NCI-H1105 (cell line): ENCODE data around the gene OR4E2.
"Not testable (repeated sequence)": the region's sequence is repeated elsewhere in the genome, so short reads cannot be mapped to it uniquely, and the experiment has no call there.

Experiments
- DNase-seq: peaks from one replicate; lab custom pipeline; 2025; lab: John Stamatoyannopoulos, UW

The OR4E2 gene

DNA sequence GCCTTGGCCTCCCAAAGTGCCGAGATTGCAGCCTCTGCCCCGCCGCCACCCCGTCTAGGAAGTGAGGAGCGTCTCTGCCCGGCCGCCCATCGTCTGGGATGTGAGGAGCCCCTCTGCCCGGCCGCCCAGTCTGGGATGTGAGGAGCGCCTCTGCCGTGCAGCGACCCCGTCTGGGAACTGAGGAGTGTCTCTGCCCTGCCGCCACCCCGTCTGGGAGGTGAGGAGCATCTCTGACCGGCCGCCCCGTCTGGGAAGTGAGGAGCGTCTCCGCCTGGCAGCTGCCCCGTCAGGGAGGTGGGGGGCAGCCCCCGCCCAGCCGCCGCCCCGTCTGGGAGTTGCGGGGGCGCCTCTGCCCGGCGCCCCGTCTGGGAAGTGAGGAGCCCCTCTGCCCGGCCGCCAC lies 44.0 kb downstream of the OR4E2 start:
- DNase-seq: not testable (repeated sequence)

DNA sequence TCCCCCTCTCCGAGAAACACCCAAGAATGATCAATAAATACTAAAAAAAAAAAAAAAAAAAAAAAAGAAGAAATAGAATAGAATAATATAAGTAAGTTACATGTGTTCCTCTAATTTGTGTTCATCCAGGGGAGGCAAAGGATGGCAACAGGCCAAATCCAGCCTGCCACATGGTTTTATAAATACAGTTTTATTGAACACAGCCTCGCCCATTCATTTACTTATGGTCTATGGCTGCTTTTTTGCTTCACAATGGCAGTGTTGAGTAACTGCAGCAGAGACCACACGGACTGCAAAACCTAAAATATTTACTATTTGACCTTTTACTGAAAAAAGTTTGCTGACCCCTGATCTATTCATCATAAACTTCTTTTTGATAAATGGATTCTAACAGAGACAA lies 44.9 kb downstream of the OR4E2 start:
- not testable (repeated sequence) for DNase-seq

DNA sequence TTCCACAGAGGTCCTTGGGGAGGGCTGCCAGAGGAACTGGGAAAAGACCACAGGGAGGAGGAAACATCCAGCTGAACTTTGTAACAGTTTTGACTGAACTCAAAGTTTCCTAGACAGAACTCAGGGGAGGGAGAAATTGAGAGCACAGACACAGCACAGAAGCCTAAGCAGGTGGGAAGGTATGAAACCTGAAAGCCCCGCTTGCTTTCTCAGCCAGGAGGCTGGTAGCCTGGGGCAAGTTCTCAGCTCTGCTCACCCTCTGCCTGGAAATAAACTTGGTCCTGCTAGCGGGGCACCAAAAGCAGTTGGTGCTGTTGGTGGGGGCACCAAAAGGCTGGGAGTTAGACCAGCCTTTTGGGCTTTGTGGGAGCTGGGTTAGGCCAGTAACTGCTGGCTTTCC lies 45.9 kb downstream of the OR4E2 start:
- no peak for DNase-seq

DNA sequence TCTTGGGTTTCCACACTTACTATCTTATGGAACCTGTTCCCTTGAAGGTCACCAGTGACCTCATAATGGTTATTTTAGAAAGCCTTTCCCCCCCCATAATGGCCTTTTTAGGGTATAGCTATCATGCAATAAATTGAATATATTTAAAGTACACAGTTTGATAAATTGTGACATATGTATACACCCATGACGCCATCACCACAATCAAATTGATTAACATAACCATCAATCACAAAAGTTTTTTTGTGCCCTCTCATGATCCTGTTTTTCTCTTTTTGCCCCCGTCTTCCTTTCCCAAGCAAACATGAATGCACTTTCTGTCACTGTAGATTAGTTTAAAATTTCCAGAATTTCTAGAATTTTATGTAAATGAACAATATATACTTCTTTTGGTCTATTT lies 48.7 kb downstream of the OR4E2 start:
- DNase-seq: no peak

DNA sequence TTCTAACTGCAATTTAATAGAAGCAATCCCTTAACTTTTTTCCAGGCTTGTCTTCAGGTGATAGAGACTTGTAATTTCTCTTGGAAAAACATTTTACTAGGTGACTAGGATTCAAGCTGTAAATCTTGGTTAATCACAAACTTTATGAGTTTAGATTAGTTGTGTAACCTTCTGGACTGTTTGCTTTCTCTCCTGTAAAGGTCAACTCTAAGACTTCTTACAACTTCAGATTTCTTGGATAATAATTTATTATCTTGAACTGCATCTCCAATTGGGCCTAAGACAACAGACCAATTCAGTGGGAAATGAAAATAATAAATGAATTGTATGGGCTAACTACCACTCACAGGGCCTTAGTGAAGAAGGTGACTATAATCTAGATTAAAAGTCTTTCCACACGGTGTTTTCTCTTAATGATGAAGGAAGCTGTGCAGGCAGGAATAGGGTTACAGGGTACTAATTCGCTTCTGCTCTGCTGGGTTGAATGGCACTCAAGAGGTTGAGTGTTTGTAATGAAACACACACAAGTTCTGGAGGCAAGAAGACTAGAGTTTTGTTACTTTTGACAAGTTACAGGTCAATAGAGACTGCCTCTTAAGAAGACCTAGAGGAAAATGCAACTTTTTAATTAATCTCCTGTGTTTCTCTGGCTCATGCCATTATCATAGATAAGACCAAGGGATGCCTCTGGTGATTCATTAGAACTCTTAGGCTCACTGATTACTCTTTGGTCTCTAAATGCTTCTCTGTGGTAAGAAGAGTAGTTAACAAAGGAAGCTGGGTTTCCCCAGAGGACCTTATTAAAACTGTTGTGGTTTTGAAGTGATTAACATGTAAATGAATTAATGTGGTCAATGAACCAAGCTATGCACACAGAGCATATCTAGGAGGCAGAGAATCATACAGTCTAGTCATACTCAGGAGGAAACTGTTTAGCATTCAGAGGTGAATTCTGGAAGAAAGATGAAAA lies 50.0 kb downstream of the OR4E2 start:
- DNase-seq: no peak

DNA sequence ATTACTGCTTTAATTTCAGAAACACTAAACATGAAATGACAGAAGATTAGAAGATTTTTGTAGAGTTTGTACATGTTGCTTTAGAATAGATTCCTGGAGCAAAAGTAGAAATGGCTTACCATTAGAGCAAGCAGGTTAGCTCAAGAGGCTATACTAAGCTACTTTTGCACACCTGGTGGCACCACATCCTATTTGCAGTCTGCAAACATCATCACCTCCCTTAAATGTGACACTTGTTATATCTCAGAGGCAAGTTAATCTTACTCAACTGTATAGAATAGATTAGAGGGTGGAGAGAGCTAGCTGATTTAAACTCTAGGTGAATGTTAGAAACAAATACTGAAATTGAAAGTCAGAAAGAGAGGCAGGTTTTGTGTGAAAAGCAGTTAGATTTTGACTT lies 50.7 kb downstream of the OR4E2 start:
- DNase-seq: no peak

DNA sequence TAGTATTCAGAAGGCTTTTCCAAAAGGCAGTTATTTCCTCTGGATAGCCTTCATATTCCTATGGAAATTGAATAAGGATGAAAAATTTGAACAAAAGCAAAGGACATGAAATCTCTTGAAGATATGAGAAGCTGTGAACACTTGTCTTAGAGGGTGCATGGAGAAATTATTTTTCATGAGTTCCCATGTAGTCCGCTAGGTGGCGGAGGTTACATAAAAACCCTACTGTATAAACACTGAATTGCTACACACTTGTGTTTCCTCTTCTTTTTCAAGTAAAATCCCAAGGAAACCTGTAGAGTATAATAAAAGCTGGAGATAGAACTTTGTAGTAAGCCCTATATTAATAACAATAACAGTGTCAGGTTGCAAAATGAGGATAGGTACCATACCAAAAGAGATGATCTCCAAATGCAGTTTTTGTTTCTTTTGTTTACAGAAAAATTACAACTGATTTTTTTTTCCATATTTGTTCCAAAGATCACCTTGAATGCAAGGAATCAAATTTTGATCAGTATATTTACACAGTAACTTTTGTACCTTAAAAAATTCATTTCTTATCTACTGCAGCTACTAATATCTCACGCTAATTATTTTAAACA lies 57.8 kb downstream of the OR4E2 start:
- DNase-seq: no peak

DNA sequence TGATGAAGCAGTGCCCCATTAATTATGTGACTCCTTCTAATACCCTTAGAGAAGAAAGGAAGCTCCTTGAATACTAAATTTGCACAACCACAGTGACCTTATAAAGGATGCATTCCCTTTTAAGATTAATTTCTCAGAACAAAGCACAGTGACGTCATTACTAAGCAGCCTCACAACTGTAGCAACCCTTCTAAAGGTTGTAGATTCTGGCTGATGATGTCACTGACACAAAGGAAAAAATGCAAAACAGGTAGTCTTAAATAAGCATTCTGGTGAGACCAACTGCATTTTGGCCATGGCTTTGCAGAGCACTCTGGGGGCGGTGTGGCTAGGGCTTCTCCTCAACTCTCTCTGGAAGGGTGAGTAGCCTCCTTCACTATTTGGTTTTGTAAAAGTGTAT lies 58.4 kb downstream of the OR4E2 start:
- no peak for DNase-seq

DNA sequence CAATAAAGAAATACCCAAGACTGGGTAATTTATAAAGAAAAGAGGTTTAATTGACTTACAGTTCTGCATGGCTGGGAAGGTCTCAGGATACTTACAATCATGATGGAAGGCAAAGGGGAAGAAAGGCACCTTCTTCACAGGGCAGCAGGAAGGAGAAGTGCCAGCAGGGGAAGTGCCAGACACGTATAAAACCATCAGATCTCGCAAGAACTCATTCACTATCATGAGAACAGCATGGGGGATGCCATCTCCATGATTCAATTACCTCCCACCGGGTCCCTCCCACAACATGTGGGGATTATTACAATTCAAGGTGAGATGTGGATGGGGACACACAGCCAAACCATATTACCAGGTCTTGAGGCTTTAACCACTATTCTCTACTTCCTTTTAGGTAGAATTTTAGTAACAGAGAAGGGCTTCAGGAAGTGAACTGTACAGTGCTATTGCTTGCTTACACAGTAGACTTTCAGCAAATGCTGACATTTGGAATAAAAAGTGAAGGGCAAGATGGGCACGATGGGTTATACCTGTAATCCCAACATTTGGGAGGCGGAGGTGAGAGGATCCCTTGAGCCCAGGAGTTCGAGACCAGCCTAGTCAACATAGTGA lies 60.8 kb downstream of the OR4E2 start:
- no peak for DNase-seq
